ENCODE results near the gene NPLOC4.

The NPLOC4 gene

GRCh38 chr17:81665205-81666091 is 28.5 kb upstream of the NPLOC4 start:
- DNase-seq = no peak

- no peak for DNase-seq
These were observed 27.1 kb upstream of the NPLOC4 start for GRCh38 chr17:81664051-81664470.

GRCh38 chr17:81662002-81662401 is 25.1 kb upstream of the NPLOC4 start:
- DNase-seq = no peak

- DNase-seq = no peak
These were observed 23.5 kb upstream of the NPLOC4 start for GRCh38 chr17:81660441-81660840.

- no peak for DNase-seq
These were observed 22.1 kb upstream of the NPLOC4 start for GRCh38 chr17:81659038-81659437.

GRCh38 chr17:81656835-81657234 is 19.9 kb upstream of the NPLOC4 start:
- no peak for DNase-seq

GRCh38 chr17:81656118-81656743 is 19.3 kb upstream of the NPLOC4 start, which contains the start of gene PDE6G:
PDE6G (minus strand) TSS chr17:81656542; CDS start chr17:81653305, 3,237 bp downstream.
- no peak for DNase-seq

- DNase-seq = no peak
These were observed 18.6 kb upstream of the NPLOC4 start for GRCh38 chr17:81655378-81656117.

- DNase-seq = peak; percentile 59
These were observed 16.2 kb upstream of the NPLOC4 start for GRCh38 chr17:81652906-81653771.

- no peak for DNase-seq
These were observed 14.8 kb upstream of the NPLOC4 start for GRCh38 chr17:81651692-81652091.

GRCh38 chr17:81650951-81651350 is 14.0 kb upstream of the NPLOC4 start:
- no peak for DNase-seq

- no peak for DNase-seq
These were observed 11.8 kb upstream of the NPLOC4 start for GRCh38 chr17:81648707-81649085.

- no peak for DNase-seq
These were observed 11.2 kb upstream of the NPLOC4 start for GRCh38 chr17:81648013-81648706.

GRCh38 chr17:81647640-81648012 is 10.7 kb upstream of the NPLOC4 start:
- no peak for DNase-seq

GRCh38 chr17:81646869-81647600 is 10.1 kb upstream of the NPLOC4 start:
- DNase-seq = no peak

GRCh38 chr17:81644976-81645952 is 8.4 kb upstream of the NPLOC4 start:
- DNase-seq = no peak

- no peak for DNase-seq
These were observed 7.6 kb upstream of the NPLOC4 start for GRCh38 chr17:81644496-81644895.

GRCh38 chr17:81641825-81642489 is 5.0 kb upstream of the NPLOC4 start:
- DNase-seq = no peak

GRCh38 chr17:81640011-81640410 is 3.1 kb upstream of the NPLOC4 start:
- DNase-seq = no peak
